ENCODE results near the gene RUNX2. TPM values are rescaled to one million over a fixed set of nuclear protein-coding genes. Genes with fewer than 3 reads are reported as not detected.
"Not testable (repeated sequence)": the region's sequence is repeated elsewhere in the genome, so short reads cannot be mapped to it uniquely, and the experiment has no call there.

RUNX2 gene
- total RNA-seq: 1 to 10 TPM; 2.0 to 4.4 (median 3.4) TPM
- long read RNA-seq, donor 1, partial matches to known transcripts: 1 of 3 reads
- long read RNA-seq, donor 1, other reads (novel, unspliced or antisense): 2 of 3 reads
- long read RNA-seq, donor 2, partial matches to known transcripts: 1 of 1 reads
- long read RNA-seq, donor 2, other reads (novel, unspliced or antisense): 0 of 1 reads

- no peak for ATAC-seq
- no peaks in the 10 kb centered on the region for H3K9me3 ChIP-seq
- DNase-seq: no peak
- no peaks in the 10 kb centered on the region for H3K36me3 ChIP-seq (ENCODE audit: low read depth)
- no peak for TF ChIP-seq CTCF (IDR thresholded peaks at IDR 0.05)
- intact Hi-C loops (cut with DNase I, micrococcal nuclease): no loop called here
- no peaks in the 10 kb centered on the region for H3K4me1 ChIP-seq (ENCODE audit: low read depth)
- no peak within 1 kb of the TSS for H3K4me3 ChIP-seq
These were observed at the start of gene RUNX2 for GRCh38 chr6:45327956-45328522. Gene RUNX2 (plus strand): TSS chr6:45328330. CDS start chr6:45328727, 397 bp downstream.

DNA sequence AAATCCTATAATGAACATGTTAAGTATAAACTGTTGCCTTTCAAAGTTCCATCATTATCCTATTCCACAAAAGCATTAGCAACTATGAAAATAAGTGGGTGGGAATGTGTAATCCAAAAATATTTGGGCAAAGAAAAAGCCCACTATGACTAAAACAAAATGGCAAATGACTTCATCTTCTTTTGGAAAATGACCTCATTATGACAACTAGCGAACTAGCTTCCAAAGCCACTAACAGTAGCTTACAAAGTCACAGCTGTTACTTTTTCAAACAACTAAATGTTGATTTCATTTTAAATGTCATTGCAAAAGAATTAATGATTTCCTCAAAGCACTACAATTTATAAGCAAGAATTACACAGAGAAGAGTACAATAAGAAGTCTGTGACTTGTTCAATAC lies 49.8 kb upstream of the RUNX2 start:
- DNase-seq: no peak
- no peak for ATAC-seq
- intact Hi-C loops (cut with DNase I, micrococcal nuclease): no loop called here
- TF ChIP-seq CTCF (IDR thresholded peaks at IDR 0.05): no peak
- no peaks in the 10 kb centered on the region for H3K36me3 ChIP-seq (ENCODE audit: low read depth)
- H3K4me1 ChIP-seq (ENCODE audit: low read depth): no peaks in the 10 kb centered on the region
- no peak overlapping the region for H3K4me3 ChIP-seq
- no peaks in the 10 kb centered on the region for H3K9me3 ChIP-seq

GRCh38 chr6:45286707-45287106 lies 41.4 kb upstream of the RUNX2 start:
- H3K9me3 ChIP-seq; H3K4me1 ChIP-seq (ENCODE audit: low read depth); intact Hi-C loops (cut with DNase I, micrococcal nuclease); H3K36me3 ChIP-seq (ENCODE audit: low read depth); H3K4me3 ChIP-seq; ATAC-seq; DNase-seq: not testable (repeated sequence)

- no peaks in the 10 kb centered on the region for H3K9me3 ChIP-seq
- no peaks in the 10 kb centered on the region for H3K36me3 ChIP-seq (ENCODE audit: low read depth)
- no peaks in the 10 kb centered on the region for H3K4me1 ChIP-seq (ENCODE audit: low read depth)
- no peak overlapping the region for H3K4me3 ChIP-seq
- no peak for TF ChIP-seq CTCF (IDR thresholded peaks at IDR 0.05)
- intact Hi-C loops (cut with DNase I, micrococcal nuclease): no loop called here
- ATAC-seq (no peak), DNase-seq (no peak)
These were observed 38.2 kb upstream of the RUNX2 start for GRCh38 chr6:45289751-45290514.

DNA sequence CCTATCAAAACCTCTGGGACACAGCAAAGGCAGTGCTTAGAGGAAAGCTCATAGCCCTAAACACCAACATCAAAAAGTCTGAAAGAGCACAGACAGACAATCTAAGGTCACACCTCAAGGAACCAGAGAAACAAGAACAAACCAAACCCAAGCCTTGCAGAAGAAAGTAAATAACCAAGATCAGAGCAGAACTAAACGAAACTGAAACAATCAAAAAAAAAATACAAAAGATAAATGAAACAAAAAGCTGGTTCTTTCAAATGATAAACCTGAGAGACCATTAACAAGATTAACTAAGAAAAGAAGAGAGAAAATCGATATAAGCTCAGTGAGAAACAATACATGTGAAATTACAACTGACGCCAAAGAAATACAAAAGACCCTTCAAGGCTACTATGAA lies 34.8 kb upstream of the RUNX2 start:
- Histone ChIP-seq H3K4me3 (no peak overlapping the region), H3K36me3 (ENCODE audit: low read depth) (no peaks in the 10 kb centered on the region), H3K9me3 (no peaks in the 10 kb centered on the region), H3K4me1 (ENCODE audit: low read depth) (no peaks in the 10 kb centered on the region)
- no peak for DNase-seq
- no peak for ATAC-seq
- no peak for TF ChIP-seq CTCF (IDR thresholded peaks at IDR 0.05)
- intact Hi-C loops (cut with DNase I, micrococcal nuclease): no loop called here

DNA sequence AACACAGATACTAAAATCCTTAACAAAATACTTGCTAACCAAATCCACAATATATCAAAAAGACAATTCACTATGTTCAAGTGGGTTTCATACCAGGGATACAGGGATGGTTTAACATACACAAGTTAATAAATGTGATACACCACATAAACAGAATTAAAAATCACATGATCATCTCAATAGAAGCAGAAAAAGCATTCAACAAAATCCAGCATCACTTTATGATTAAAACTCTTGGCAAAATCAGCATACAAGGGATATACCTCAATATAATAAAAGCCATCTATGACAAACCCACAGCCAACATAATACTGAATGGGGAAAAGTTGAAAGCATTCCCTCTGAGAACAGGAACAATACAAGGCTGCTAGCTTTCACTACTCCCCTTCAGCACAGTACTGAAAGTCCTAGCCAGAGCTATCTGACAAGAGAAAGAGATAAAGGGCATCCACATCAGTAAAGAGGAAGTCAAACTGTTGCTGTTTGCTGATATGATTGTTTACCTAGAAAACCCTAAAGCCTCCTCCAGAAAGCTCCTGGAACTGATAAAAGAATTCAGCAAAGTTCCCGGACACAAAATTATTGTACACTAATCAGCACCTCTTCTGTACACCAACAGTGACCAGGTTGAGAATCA lies 33.9 kb upstream of the RUNX2 start:
- H3K36me3 ChIP-seq (ENCODE audit: low read depth); ATAC-seq; H3K4me3 ChIP-seq; intact Hi-C loops (cut with DNase I, micrococcal nuclease); DNase-seq; H3K9me3 ChIP-seq; H3K4me1 ChIP-seq (ENCODE audit: low read depth): not testable (repeated sequence)
